ENCODE measurements around the gene KCNAB1.

KCNAB1 gene

GRCh38 chr3:156493887-156494286, 373.5 kb downstream of the KCNAB1 start:
- no peaks in the 10 kb centered on the region for H3K4me1 ChIP-seq (ENCODE audit: control insufficient read depth in 1 of 2, insufficient read depth in 1 of 2, low read depth in 1 of 2, low read length in 1 of 2)

GRCh38 chr3:156495816-156496215, 375.4 kb downstream of the KCNAB1 start:
- Histone ChIP-seq H3K4me1 (ENCODE audit: control insufficient read depth in 1 of 2, insufficient read depth in 1 of 2, low read depth in 1 of 2, low read length in 1 of 2) (no peaks in the 10 kb centered on the region), H3K4me3 (ENCODE audit: low read depth in 1 of 2, low read length in 1 of 2) (no peak overlapping the region), H3K27me3 (no peaks in the 10 kb centered on the region), H3K27ac (no peak overlapping the region), H3K9me3 (no peaks in the 10 kb centered on the region), H3K36me3 (no peaks in the 10 kb centered on the region)
- TF ChIP-seq, protein P1, sequence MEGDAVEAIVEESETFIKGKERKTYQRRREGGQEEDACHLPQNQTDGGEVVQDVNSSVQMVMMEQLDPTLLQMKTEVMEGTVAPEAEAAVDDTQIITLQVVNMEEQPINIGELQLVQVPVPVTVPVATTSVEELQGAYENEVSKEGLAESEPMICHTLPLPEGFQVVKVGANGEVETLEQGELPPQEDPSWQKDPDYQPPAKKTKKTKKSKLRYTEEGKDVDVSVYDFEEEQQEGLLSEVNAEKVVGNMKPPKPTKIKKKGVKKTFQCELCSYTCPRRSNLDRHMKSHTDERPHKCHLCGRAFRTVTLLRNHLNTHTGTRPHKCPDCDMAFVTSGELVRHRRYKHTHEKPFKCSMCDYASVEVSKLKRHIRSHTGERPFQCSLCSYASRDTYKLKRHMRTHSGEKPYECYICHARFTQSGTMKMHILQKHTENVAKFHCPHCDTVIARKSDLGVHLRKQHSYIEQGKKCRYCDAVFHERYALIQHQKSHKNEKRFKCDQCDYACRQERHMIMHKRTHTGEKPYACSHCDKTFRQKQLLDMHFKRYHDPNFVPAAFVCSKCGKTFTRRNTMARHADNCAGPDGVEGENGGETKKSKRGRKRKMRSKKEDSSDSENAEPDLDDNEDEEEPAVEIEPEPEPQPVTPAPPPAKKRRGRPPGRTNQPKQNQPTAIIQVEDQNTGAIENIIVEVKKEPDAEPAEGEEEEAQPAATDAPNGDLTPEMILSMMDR (IDR thresholded peaks at IDR 0.05): no peak

More at GRCh38 chr3:156493887-156494286, 373.5 kb downstream of the KCNAB1 start:
- H3K27ac ChIP-seq: no peak overlapping the region
- TF ChIP-seq, protein P1 (IDR thresholded peaks at IDR 0.05): no peak
- no peak overlapping the region for H3K4me3 ChIP-seq (ENCODE audit: low read depth in 1 of 2, low read length in 1 of 2)
- no peaks in the 10 kb centered on the region for H3K9me3 ChIP-seq
- H3K27me3 ChIP-seq: no peaks in the 10 kb centered on the region
- no peaks in the 10 kb centered on the region for H3K36me3 ChIP-seq

DNA sequence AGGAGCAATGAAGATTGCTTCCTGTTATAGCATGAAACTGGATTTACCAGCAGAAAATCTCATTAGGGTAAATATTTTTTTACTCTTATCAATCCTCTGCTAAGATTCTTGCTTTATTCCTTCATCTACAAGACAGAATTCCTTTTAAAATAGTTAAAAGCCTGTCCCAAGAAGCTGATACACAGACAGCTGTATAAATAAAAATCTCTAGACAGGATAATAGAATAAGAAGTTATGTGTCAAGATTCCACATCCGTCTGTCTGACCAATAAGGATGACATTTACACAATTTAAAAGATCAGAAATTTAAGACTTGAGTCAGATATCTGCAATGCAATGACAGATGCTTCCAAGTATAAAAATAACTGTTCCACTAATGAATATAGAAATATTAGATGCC, 376.9 kb downstream of the KCNAB1 start:
- no peaks in the 10 kb centered on the region for H3K36me3 ChIP-seq
- TF ChIP-seq, protein P1 (IDR thresholded peaks at IDR 0.05): no peak
- H3K9me3 ChIP-seq: no peaks in the 10 kb centered on the region
- no peaks in the 10 kb centered on the region for H3K4me1 ChIP-seq (ENCODE audit: control insufficient read depth in 1 of 2, insufficient read depth in 1 of 2, low read depth in 1 of 2, low read length in 1 of 2)
- no peak overlapping the region for H3K27ac ChIP-seq
- no peak overlapping the region for H3K4me3 ChIP-seq (ENCODE audit: low read depth in 1 of 2, low read length in 1 of 2)
- no peaks in the 10 kb centered on the region for H3K27me3 ChIP-seq

GRCh38 chr3:156498307-156498706, 377.9 kb downstream of the KCNAB1 start:
- H3K9me3 ChIP-seq: no peaks in the 10 kb centered on the region
- no peaks in the 10 kb centered on the region for H3K36me3 ChIP-seq
- H3K4me3 ChIP-seq (ENCODE audit: low read depth in 1 of 2, low read length in 1 of 2): no peak overlapping the region
- H3K27ac ChIP-seq: no peak overlapping the region
- TF ChIP-seq, protein P1 (IDR thresholded peaks at IDR 0.05): no peak
- H3K27me3 ChIP-seq: peaks cover 3% of the 10 kb centered on the region
- H3K4me1 ChIP-seq (ENCODE audit: control insufficient read depth in 1 of 2, insufficient read depth in 1 of 2, low read depth in 1 of 2, low read length in 1 of 2): no peaks in the 10 kb centered on the region

- H3K9me3 ChIP-seq: no peaks in the 10 kb centered on the region
- no peaks in the 10 kb centered on the region for H3K36me3 ChIP-seq
- peaks cover 8% of the 10 kb centered on the region for H3K27me3 ChIP-seq
- no peak overlapping the region for H3K27ac ChIP-seq
- H3K4me3 ChIP-seq (ENCODE audit: low read depth in 1 of 2, low read length in 1 of 2): no peak overlapping the region
- no peaks in the 10 kb centered on the region for H3K4me1 ChIP-seq (ENCODE audit: control insufficient read depth in 1 of 2, insufficient read depth in 1 of 2, low read depth in 1 of 2, low read length in 1 of 2)
- TF ChIP-seq, protein P1 (IDR thresholded peaks at IDR 0.05): no peak
Observed at GRCh38 chr3:156507285-156507684, 386.9 kb downstream of the KCNAB1 start.

Data from neutrophil (primary cell).